ENCODE measurements around the gene KIF21A. TPM values are rescaled to one million over a fixed set of nuclear protein-coding genes. Genes with fewer than 3 reads are reported as not detected.
A peak's percentile ranks its signal among the peaks of the same experiment; 100 is the strongest.

Gene KIF21A
- total RNA-seq, 1 donor from 2014 or later = 54.8 TPM

DNA sequence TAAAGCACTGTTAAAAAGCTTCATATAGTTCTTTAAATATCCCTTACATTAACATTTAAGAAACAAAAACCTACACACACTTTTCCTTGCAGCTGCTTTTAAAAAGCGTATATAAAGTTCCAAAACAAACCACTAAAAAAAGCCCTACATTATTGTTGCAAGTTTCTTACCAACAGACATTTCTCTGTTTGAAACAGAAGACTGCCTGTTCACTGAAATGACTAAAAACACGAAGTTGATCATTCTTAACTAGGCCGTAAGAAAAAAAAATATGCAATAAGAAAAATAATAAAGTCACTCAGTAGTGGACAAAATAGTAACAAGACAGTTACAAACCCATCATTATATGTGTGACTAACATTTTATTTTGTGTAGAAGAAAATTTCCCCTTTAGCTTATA is 37.3 kb downstream of the KIF21A start:
- Mint-ChIP-seq H3K36me3 (ENCODE audit: low read depth) (peaks cover 6% of the 10 kb centered on the region), H3K4me1 (peaks cover 35% of the 10 kb centered on the region), H3K9me3 (no peaks in the 10 kb centered on the region), H3K27ac (ENCODE audit: unreplicated experiment) (no peak overlapping the region), H3K4me3 (peak overlapping the region; percentile 0), H3K27me3 (ENCODE audit: low read depth) (no peaks in the 10 kb centered on the region)
- TF ChIP-seq, protein P1, sequence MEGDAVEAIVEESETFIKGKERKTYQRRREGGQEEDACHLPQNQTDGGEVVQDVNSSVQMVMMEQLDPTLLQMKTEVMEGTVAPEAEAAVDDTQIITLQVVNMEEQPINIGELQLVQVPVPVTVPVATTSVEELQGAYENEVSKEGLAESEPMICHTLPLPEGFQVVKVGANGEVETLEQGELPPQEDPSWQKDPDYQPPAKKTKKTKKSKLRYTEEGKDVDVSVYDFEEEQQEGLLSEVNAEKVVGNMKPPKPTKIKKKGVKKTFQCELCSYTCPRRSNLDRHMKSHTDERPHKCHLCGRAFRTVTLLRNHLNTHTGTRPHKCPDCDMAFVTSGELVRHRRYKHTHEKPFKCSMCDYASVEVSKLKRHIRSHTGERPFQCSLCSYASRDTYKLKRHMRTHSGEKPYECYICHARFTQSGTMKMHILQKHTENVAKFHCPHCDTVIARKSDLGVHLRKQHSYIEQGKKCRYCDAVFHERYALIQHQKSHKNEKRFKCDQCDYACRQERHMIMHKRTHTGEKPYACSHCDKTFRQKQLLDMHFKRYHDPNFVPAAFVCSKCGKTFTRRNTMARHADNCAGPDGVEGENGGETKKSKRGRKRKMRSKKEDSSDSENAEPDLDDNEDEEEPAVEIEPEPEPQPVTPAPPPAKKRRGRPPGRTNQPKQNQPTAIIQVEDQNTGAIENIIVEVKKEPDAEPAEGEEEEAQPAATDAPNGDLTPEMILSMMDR (conservative IDR thresholded peaks at IDR 0.05) = no peak
- DNase-seq (ENCODE audit: low read depth, low spot score) = no peak

DNA sequence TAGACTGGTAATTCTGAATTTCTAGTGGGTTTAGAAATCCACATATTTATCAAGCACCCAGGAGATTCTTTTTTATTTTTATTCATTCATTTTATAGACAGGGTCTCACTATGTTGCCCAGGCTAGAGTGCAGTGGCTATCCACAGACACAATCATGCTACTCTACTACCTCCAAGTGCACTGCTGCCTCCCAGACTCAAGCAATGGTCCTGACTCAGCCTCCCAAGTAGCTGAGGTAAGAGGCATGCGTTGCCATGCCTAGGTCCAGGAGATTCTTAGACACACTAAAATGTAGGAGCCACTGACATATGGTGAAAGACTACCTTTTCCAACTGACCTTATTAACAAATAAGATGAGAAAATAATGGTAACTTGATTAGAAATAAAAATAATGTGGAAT is 38.9 kb downstream of the KIF21A start:
- Mint-ChIP-seq H3K9me3 (no peaks in the 10 kb centered on the region), H3K27ac (ENCODE audit: unreplicated experiment) (no peak overlapping the region), H3K4me3 (no peak overlapping the region), H3K36me3 (ENCODE audit: low read depth) (peaks cover 6% of the 10 kb centered on the region), H3K4me1 (peaks cover 41% of the 10 kb centered on the region), H3K27me3 (ENCODE audit: low read depth) (no peaks in the 10 kb centered on the region)
- no peak for DNase-seq (ENCODE audit: low read depth, low spot score)
- TF ChIP-seq, protein P1 (conservative IDR thresholded peaks at IDR 0.05) = no peak

DNA sequence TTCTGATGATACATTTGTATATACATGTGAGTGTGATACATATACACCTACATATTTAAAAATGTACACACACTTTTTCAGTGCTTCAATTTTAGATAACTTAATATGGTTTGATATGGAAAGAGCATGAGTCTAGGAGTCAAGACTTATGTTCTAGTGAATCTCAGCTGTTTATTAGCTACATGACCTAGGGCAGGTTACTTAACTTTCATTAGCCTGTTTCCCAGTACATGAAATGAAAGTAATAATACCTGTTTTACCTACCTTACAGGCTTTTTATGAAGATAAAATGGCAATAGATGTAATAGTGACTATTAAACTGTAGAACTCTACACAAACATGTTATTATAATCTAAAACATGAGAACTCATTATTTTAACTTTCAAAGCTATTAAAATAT is 39.5 kb downstream of the KIF21A start:
- Mint-ChIP-seq H3K36me3 (ENCODE audit: low read depth) (peaks cover 3% of the 10 kb centered on the region), H3K27me3 (ENCODE audit: low read depth) (no peaks in the 10 kb centered on the region), H3K4me3 (no peak overlapping the region), H3K27ac (ENCODE audit: unreplicated experiment) (no peak overlapping the region), H3K9me3 (no peaks in the 10 kb centered on the region), H3K4me1 (peaks cover 38% of the 10 kb centered on the region)
- TF ChIP-seq, protein P1 (conservative IDR thresholded peaks at IDR 0.05) = no peak
- DNase-seq (ENCODE audit: low read depth, low spot score) = no peak

DNA sequence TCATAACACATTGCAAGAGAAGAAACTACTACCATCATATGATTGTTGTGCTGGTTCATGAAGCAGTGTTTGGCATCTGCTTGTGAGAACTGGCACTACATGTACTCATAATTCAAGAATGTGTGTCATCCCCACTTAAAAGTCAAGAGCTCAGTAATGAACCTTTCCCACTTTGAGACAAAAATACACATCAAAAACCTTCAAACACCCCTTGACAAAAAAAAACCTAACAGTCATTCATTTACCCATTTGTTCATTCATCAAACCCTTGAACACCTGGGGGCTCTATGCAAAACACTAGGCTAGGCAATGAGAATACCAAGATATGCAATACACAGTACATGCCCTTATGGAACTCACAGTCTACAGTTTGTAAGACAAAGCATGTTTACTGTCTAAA is 40.0 kb downstream of the KIF21A start:
- TF ChIP-seq, protein P1 (conservative IDR thresholded peaks at IDR 0.05) = no peak
- H3K9me3 Mint-ChIP-seq = no peaks in the 10 kb centered on the region
- peaks cover 3% of the 10 kb centered on the region for H3K36me3 Mint-ChIP-seq (ENCODE audit: low read depth)
- no peak overlapping the region for H3K4me3 Mint-ChIP-seq
- H3K27me3 Mint-ChIP-seq (ENCODE audit: low read depth) = no peaks in the 10 kb centered on the region
- DNase-seq (ENCODE audit: low read depth, low spot score) = no peak
- H3K4me1 Mint-ChIP-seq = peaks cover 36% of the 10 kb centered on the region
- H3K27ac Mint-ChIP-seq (ENCODE audit: unreplicated experiment) = no peak overlapping the region

DNA sequence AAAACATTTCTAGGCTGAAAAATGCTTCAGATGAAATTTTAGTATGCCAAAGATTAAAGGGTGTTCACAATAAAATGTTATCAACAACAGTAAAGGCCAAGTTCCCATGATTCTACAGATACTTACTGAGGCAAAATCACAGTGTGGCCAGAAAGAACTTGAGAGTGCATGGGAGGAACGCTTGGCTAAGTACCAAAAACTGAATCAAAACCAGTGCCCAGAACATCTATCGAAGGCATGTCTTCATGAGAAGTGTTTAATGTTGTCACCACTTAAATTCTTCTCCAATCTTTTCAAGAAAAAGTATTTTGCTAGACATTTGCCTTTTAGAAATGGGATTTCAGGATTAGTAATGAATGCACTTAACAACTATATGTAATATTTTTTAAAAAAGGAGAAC is 41.5 kb downstream of the KIF21A start:
- Mint-ChIP-seq H3K4me3 (no peak overlapping the region), H3K27me3 (ENCODE audit: low read depth) (no peaks in the 10 kb centered on the region), H3K4me1 (peaks cover 22% of the 10 kb centered on the region), H3K36me3 (ENCODE audit: low read depth) (peaks cover 7% of the 10 kb centered on the region), H3K9me3 (peaks cover 4% of the 10 kb centered on the region), H3K27ac (ENCODE audit: unreplicated experiment) (no peak overlapping the region)
- DNase-seq (ENCODE audit: low read depth, low spot score) = no peak
- TF ChIP-seq, protein P1 (conservative IDR thresholded peaks at IDR 0.05) = no peak

DNA sequence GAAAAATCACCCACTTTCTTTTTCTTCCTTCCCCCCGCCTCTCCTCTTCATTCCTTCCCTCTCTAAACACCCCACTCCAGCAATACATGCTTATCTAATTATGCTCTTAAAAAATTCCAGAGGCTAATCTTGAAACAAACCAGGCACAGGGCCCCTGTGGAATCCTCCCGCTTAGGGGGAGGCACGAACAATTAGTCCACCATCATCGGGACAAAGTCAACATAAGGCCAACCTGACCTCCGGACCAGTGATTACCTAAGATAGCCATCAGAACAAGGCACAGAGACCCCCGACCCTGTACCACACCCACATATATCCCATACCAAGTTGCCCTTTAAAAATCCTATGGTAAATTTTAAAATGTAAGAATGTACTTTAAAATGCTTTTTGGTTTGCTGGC is 47.1 kb downstream of the KIF21A start:
- Mint-ChIP-seq H3K36me3 (ENCODE audit: low read depth) (peaks cover 4% of the 10 kb centered on the region), H3K4me3 (no peak overlapping the region), H3K9me3 (peaks cover 6% of the 10 kb centered on the region), H3K4me1 (peaks cover 43% of the 10 kb centered on the region), H3K27me3 (ENCODE audit: low read depth) (no peaks in the 10 kb centered on the region), H3K27ac (ENCODE audit: unreplicated experiment) (no peak overlapping the region)
- DNase-seq (ENCODE audit: low read depth, low spot score) = no peak
- TF ChIP-seq, protein P1 (conservative IDR thresholded peaks at IDR 0.05) = no peak
